Measurements from ENCODE around the gene KIF26A.

DNA sequence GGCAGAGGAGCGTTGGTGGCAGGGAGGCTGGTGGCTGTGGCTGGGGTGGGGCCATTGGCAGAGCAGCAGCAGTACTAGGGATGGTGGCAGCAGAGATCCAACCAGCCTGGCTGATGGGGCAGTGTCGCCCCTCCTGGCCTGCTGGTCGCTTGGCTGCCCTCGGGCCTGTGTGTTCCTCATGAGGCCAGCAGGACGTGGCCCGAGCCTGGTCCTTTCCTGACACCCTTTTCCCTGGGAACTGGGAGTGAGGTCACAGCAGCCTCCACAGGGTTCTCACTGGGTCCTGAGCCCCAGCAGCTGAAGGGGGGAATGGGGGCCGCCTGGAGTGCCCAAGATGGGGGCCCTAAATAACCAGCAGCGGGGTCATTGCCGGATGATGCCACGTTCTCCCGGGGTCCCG, 46.1 kb downstream of the KIF26A start:
- TF ChIP-seq, protein P1, sequence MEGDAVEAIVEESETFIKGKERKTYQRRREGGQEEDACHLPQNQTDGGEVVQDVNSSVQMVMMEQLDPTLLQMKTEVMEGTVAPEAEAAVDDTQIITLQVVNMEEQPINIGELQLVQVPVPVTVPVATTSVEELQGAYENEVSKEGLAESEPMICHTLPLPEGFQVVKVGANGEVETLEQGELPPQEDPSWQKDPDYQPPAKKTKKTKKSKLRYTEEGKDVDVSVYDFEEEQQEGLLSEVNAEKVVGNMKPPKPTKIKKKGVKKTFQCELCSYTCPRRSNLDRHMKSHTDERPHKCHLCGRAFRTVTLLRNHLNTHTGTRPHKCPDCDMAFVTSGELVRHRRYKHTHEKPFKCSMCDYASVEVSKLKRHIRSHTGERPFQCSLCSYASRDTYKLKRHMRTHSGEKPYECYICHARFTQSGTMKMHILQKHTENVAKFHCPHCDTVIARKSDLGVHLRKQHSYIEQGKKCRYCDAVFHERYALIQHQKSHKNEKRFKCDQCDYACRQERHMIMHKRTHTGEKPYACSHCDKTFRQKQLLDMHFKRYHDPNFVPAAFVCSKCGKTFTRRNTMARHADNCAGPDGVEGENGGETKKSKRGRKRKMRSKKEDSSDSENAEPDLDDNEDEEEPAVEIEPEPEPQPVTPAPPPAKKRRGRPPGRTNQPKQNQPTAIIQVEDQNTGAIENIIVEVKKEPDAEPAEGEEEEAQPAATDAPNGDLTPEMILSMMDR (IDR thresholded peaks at IDR 0.05), result no peak
- TF ChIP-seq POLR2A (IDR thresholded peaks at IDR 0.05), result no peak
